SK-N-SH (cell line): ENCODE results near the gene PRKN. TPM values are rescaled to one million over a fixed set of nuclear protein-coding genes. Genes with fewer than 3 reads are reported as not detected.

Experiments used
- CTCF ChIA-PET: fragments of 300-600, 350-600 bp; formaldehyde crosslinking; extraction: SDS; loops from one replicate; lab custom pipeline; 2021; lab: Yijun Ruan, JAX
- POLR2A ChIA-PET: fragments of 350-600 bp; sonication (Branson Sonifier 250); formaldehyde crosslinking; extraction: SDS; loops from one replicate; lab custom pipeline; 2020; ENCODE audit warnings: antibody characterized with exemption, inconsistent platforms; lab: Yijun Ruan, JAX
- DNase-seq: peaks from one replicate; pipeline ENCODE4 v3.0.0; 2012
- H2AFZ ChIP-seq: fragments of 200-600 bp; sonication (generic); 2 replicates; pipeline ENCODE4 v1.8.1; 2016; ENCODE audit warnings: antibody characterized with exemption, mild to moderate bottlenecking, low read depth
- H3F3A ChIP-seq: fragments of 200-600 bp; sonication (generic); replicated peaks from 2 replicates; pipeline ENCODE3; 2016; ENCODE audit warnings: antibody characterized with exemption, mild to moderate bottlenecking; ENCODE audit not compliant: insufficient read depth
- H3K27ac ChIP-seq, 2 experiments: fragments of 200-500 bp in 1 of 2; fragments of 200-600 bp in 1 of 2; sonication (Bioruptor generic) in 1 of 2; sonication (generic), shearing (Covaris generic) in 1 of 2; 2 replicates each; pipeline versions ENCODE4 v1.5.1 to v1.6.1; 2014 to 2016; ENCODE audit warnings: low read depth in 2 of 2, inconsistent platforms in 1 of 2, low read length in 1 of 2, mild to moderate bottlenecking in 1 of 2, mixed read lengths in 1 of 2
- H3K27me3 ChIP-seq: fragments of 200-600 bp; sonication (generic), shearing (Covaris generic); 2 replicates; pipeline ENCODE4 v1.6.1; 2016; ENCODE audit warnings: mixed run types; ENCODE audit not compliant: insufficient read depth
- H3K36me3 ChIP-seq, 2 experiments: fragments of 200-500 bp in 1 of 2; fragments of 200-600 bp in 1 of 2; sonication (Bioruptor generic) in 1 of 2; sonication (generic) in 1 of 2; replicated peaks in 1 of 2; 2 replicates each; pipeline versions ENCODE3 to v1.5.1; 2014 to 2016; ENCODE audit warnings: low read length in 1 of 2, mild to moderate bottlenecking in 1 of 2; ENCODE audit not compliant: insufficient read depth in 2 of 2, control insufficient read depth in 1 of 2
- H3K4me1 ChIP-seq, 2 experiments: fragments of 200-500 bp in 1 of 2; fragments of 200-600 bp in 1 of 2; sonication (Bioruptor generic) in 1 of 2; sonication (generic), shearing (Covaris generic) in 1 of 2; 2 replicates each; pipeline versions ENCODE4 v1.5.1 to v1.6.1; 2014 to 2016; ENCODE audit warnings: low read depth in 1 of 2, low read length in 1 of 2, mixed run types in 1 of 2; ENCODE audit not compliant: insufficient read depth in 2 of 2, control insufficient read depth in 1 of 2
- H3K4me2 ChIP-seq: fragments of 200-600 bp; sonication (generic), shearing (Covaris generic); 2 replicates; pipeline ENCODE4 v1.6.1; 2017; ENCODE audit warnings: mixed run types
- H3K4me3 ChIP-seq, 2 experiments: fragments of 200-500 bp in 1 of 2; fragments of 200-600 bp in 1 of 2; sonication (Bioruptor generic) in 1 of 2; sonication (generic), shearing (Covaris generic) in 1 of 2; 2 replicates each; pipeline versions ENCODE4 v1.5.1 to v1.8.1; 2014 to 2016; ENCODE audit warnings: low read depth in 2 of 2, inconsistent platforms in 1 of 2, low read length in 1 of 2, mild to moderate bottlenecking in 1 of 2, mixed read lengths in 1 of 2, moderate library complexity in 1 of 2
- H3K79me2 ChIP-seq: fragments of 200-600 bp; sonication (generic); 2 replicates; pipeline ENCODE4 v1.8.1; 2017; ENCODE audit warnings: mild to moderate bottlenecking; ENCODE audit not compliant: insufficient read depth
- H3K9ac ChIP-seq: fragments of 200-600 bp; sonication (generic); 2 replicates; pipeline ENCODE4 v1.6.1; 2017; ENCODE audit warnings: mixed run types
- H3K9me2 ChIP-seq: fragments of 200-600 bp; sonication (generic); 2 replicates; pipeline ENCODE4 v1.6.1; 2017; ENCODE audit warnings: mixed run types
- H3K9me3 ChIP-seq: fragments of 200-600 bp; sonication (generic); 2 replicates; pipeline ENCODE4 v1.6.1; 2017; ENCODE audit warnings: mixed run types, mild to moderate bottlenecking, moderate library complexity
- H4K20me1 ChIP-seq: fragments of 200-600 bp; sonication (generic); 2 replicates; pipeline ENCODE4 v1.6.1; 2017; ENCODE audit warnings: mild to moderate bottlenecking, mixed run types; ENCODE audit not compliant: insufficient read depth
- CTCF ChIP-seq: fragments of 200-600 bp; sonication (generic); IDR thresholded peaks from 2 replicates; pipeline ENCODE4 v1.6.1; 2017; ENCODE audit warnings: antibody characterized with exemption, mild to moderate bottlenecking, moderate library complexity
- EZH2phosphoT487 ChIP-seq: fragments of 200-600 bp; sonication (generic); IDR thresholded peaks from 2 replicates; pipeline ENCODE4 v1.6.1; 2017; ENCODE audit warnings: low read depth, mixed run types, mild to moderate bottlenecking, antibody characterized with exemption, moderate library complexity, borderline replicate concordance
- FOSL2 ChIP-seq: IDR thresholded peaks from 2 replicates; pipeline ENCODE4 v1.4.0; 2012; ENCODE audit warnings: low read depth, mild to moderate bottlenecking, moderate library complexity, borderline replicate concordance
- GATA2 ChIP-seq: sonication (generic); formaldehyde crosslinking; IDR thresholded peaks from 2 replicates; pipeline ENCODE4 v1.5.0; 2020; ENCODE audit warnings: mild to moderate bottlenecking, missing genetic modification reagents
- IRF3 ChIP-seq: fragments of 150-350 bp; IDR thresholded peaks from 2 replicates; pipeline ENCODE4 v1.6.1; 2016; ENCODE audit warnings: mild to moderate bottlenecking, low read depth, low read length
- MEF2A ChIP-seq: IDR thresholded peaks from 2 replicates; pipeline ENCODE4 v1.4.0; 2012; ENCODE audit warnings: low read depth, borderline replicate concordance
- NFIC ChIP-seq: IDR thresholded peaks from 2 replicates; pipeline ENCODE4 v1.4.0; 2012; ENCODE audit warnings: borderline replicate concordance
- NRF1 ChIP-seq: IDR thresholded peaks from 2 replicates; pipeline ENCODE4 v1.6.1; 2012; ENCODE audit warnings: low read depth, mild to moderate bottlenecking, low read length
- POLR2AphosphoS5 ChIP-seq: IDR thresholded peaks from 2 replicates; pipeline ENCODE4 v1.6.1; 2012; ENCODE audit warnings: low read depth, low read length
- RAD21 ChIP-seq: IDR thresholded peaks from 2 replicates; pipeline ENCODE4 v1.6.1; 2012; ENCODE audit warnings: mild to moderate bottlenecking, low read length
- RFX5 ChIP-seq: IDR thresholded peaks from 2 replicates; pipeline ENCODE4 v1.6.1; 2012; ENCODE audit warnings: mild to moderate bottlenecking, improper control_type of control experiment, low read length
- SMC3 ChIP-seq: IDR thresholded peaks from 2 replicates; pipeline ENCODE4 v1.6.1; 2012; ENCODE audit warnings: low read depth, low read length, improper control_type of control experiment
- TAF1 ChIP-seq: IDR thresholded peaks from 2 replicates; pipeline ENCODE4 v1.6.1; 2012; ENCODE audit warnings: low read depth, mild to moderate bottlenecking, low read length, moderate library complexity, borderline replicate concordance
- TCF12 ChIP-seq: IDR thresholded peaks from 2 replicates; pipeline ENCODE4 v1.4.0; 2012
- USF2 ChIP-seq: fragments of 150-350 bp; IDR thresholded peaks from 2 replicates; pipeline ENCODE4 v1.6.1; 2017; ENCODE audit warnings: antibody characterized with exemption, low read length, low read depth, borderline replicate concordance
- ZBTB33 ChIP-seq: IDR thresholded peaks from 2 replicates; pipeline ENCODE4 v1.4.0; 2012; ENCODE audit warnings: low read depth, borderline replicate concordance
- WGBS: methylation state at CpG from one replicate; pipeline ENCODE4 v1.1.6; 2017; ENCODE audit warnings: low lambda C conversion rate; 5-methylcytosine and 5-hydroxymethylcytosine counted together
- polyA plus RNA-seq, 3 experiments: library from polyadenylated mRNA; depleted of rRNA; stranded (reverse); fragments of >200 nt; gene quantifications; 2 replicates each; pipeline ENCODE4 v1.2.3, GENCODE V29; 2012

The PRKN gene
- polyA plus RNA-seq, 1 of the 3 experiments (the other 2 are of a cell fraction): 0.76 TPM

- Histone ChIP-seq H4K20me1 (no peaks in the 10 kb centered on the region), H3K27ac (no peak overlapping the region), H3K36me3 (no peaks in the 10 kb centered on the region), H3K9me2 (no peaks in the 10 kb centered on the region), H2AFZ (no peak overlapping the region), H3F3A (no peaks in the 10 kb centered on the region), H3K27me3 (no peaks in the 10 kb centered on the region), H3K4me1 (no peaks in the 10 kb centered on the region; a peak in 1 of 4 replicates), H3K9ac (no peak overlapping the region), H3K4me2 (no peak overlapping the region), H3K9me3 (no peaks in the 10 kb centered on the region), H3K4me3 (no peak overlapping the region), H3K79me2 (no peaks in the 10 kb centered on the region)
- WGBS: 43% methylated on average over 7 of the region's 7 CpGs
- POLR2A ChIA-PET: no interaction called here
- CTCF ChIA-PET: no interaction called here
- DNase-seq: no peak
- TF ChIP-seq IRF3: no peak
- no peak for TF ChIP-seq RFX5
- TF ChIP-seq SMC3: no peak
- TF ChIP-seq FOSL2: no peak
- no peak for TF ChIP-seq GATA2 (CRISPR knock-in tag)
- TF ChIP-seq USF2: no peak
- TF ChIP-seq NFIC: no peak
- TF ChIP-seq MEF2A: no peak
- TF ChIP-seq EZH2phosphoT487: no peak
- no peak for TF ChIP-seq POLR2AphosphoS5
Measured at GRCh38 chr6:162179196-162179951, 548.2 kb downstream of the PRKN start.

- POLR2A ChIA-PET: no interaction called here
- Histone ChIP-seq H3K4me2 (no peak overlapping the region), H3K79me2 (no peaks in the 10 kb centered on the region), H3F3A (no peaks in the 10 kb centered on the region), H3K36me3 (no peaks in the 10 kb centered on the region), H3K4me1 (no peaks in the 10 kb centered on the region; a peak in 1 of 4 replicates), H3K27me3 (no peaks in the 10 kb centered on the region), H3K9me3 (no peaks in the 10 kb centered on the region), H4K20me1 (no peaks in the 10 kb centered on the region), H3K9ac (no peak overlapping the region), H2AFZ (no peak overlapping the region), H3K4me3 (no peak overlapping the region), H3K27ac (no peak overlapping the region), H3K9me2 (no peaks in the 10 kb centered on the region)
- 64% methylated on average over 8 of the region's 8 CpGs for WGBS
- CTCF ChIA-PET: interaction anchor here (0.7 to 0.9 kb wide), 2 partner anchors 10 to 1227 kb away, joined by 3 read pairs; no protein-coding TSS in a partner anchor
- DNase-seq: no peak
- TF ChIP-seq CTCF: no peak
- TF ChIP-seq TAF1: no peak
- no peak for TF ChIP-seq GATA2 (CRISPR knock-in tag)
- TF ChIP-seq TCF12: no peak
- TF ChIP-seq EZH2phosphoT487: no peak
- no peak for TF ChIP-seq ZBTB33
- TF ChIP-seq RFX5: no peak
- TF ChIP-seq NRF1: no peak
- no peak for TF ChIP-seq FOSL2
- no peak for TF ChIP-seq RAD21
- TF ChIP-seq POLR2AphosphoS5: no peak
- no peak for TF ChIP-seq SMC3
- TF ChIP-seq IRF3: no peak
Measured at GRCh38 chr6:162178666-162179065, 548.9 kb downstream of the PRKN start.
